ENCODE measurements around the gene CABLES1. TPM values are rescaled to one million over a fixed set of nuclear protein-coding genes. Genes with fewer than 3 reads are reported as not detected.

CABLES1 gene
- total and polyA plus RNA-seq, 2 of the 4 experiments (the other 2 are of a cell fraction), result 4.7 to 5.7 TPM

- POLR2A ChIA-PET (ENCODE audit: unreplicated experiment), result no interaction called here
- CTCF ChIA-PET, result interaction anchor here (1.4 kb wide), 1 partner anchor 143 kb away, joined by 4 read pairs; no protein-coding TSS in a partner anchor
Observed at GRCh38 chr18:23179416-23179815, 44.1 kb downstream of the CABLES1 start.

More at GRCh38 chr18:23179416-23179815, 44.1 kb downstream of the CABLES1 start:
- in situ Hi-C loops (cut with MboI; ENCODE audit: low sequenced_read_pairs) (no loop called here), dilution Hi-C loops (cut with HindIII; ENCODE audit: low sequenced_read_pairs, unreplicated experiment) (no loop called here), intact Hi-C loops (cut with micrococcal nuclease) (no loop called here)
- Histone ChIP-seq H2AK9ac (replicated peaks; ENCODE audit: low read depth, low read length, poor library complexity) (no peak overlapping the region), H2BK20ac (ENCODE audit: low read depth, low read length) (peak overlapping the region; percentile 74), H3K79me1 (ENCODE audit: low read depth in 1 of 2, low read length in 2 of 2) (peaks cover 29 to 87% of the 10 kb centered on the region in 2 experiments), H3K4me2 (ENCODE audit: low read depth, low read length) (no peak overlapping the region), H2AFZ (replicated peaks; ENCODE audit: low read length, poor library complexity) (peak overlapping the region; percentile 55), H3K56ac (ENCODE audit: extremely low read depth, insufficient read depth, low read length) (no peak overlapping the region; the same call in 1 of the 2 replicates), H3K27ac (ENCODE audit: insufficient read depth, low read length) (peak overlapping the region; percentile 76; the same call in 1 of the 2 replicates), H3K14ac (replicated peaks; ENCODE audit: low read depth, low read length) (peak overlapping the region; percentile 94), H3K9me1 (ENCODE audit: insufficient read depth, low read length) (peaks cover 42% of the 10 kb centered on the region), H2BK15ac (ENCODE audit: low read depth, low read length) (peak overlapping the region; percentile 97; the same call in 1 of the 3 replicates), H3K4me1 (ENCODE audit: control insufficient read depth, insufficient read depth, low read length) (peaks cover 19% of the 10 kb centered on the region), H3K36me3 (ENCODE audit: control insufficient read depth, insufficient read depth, low read length) (peaks cover 6% of the 10 kb centered on the region), H3K9me3 (ENCODE audit: control insufficient read depth, insufficient read depth, low read length) (no peaks in the 10 kb centered on the region), H2BK120ac (ENCODE audit: low read depth, low read length) (peak overlapping the region; percentile 51), H4K5ac (ENCODE audit: low read depth, low read length) (peak overlapping the region; percentile 26), H2AK5ac (ENCODE audit: low read depth, low read length) (peak overlapping the region; percentile 88), H3K23ac (ENCODE audit: low read depth, low read length) (peak overlapping the region; percentile 76), H3K9ac (ENCODE audit: low read depth, low read length) (no peak overlapping the region), H3K4me3 (ENCODE audit: insufficient read depth, low read depth, low read length) (no peak overlapping the region), H4K91ac (ENCODE audit: insufficient read depth, low read depth, low read length) (peak overlapping the region; percentile 78), H4K20me1 (ENCODE audit: insufficient read depth, low read length) (peaks cover 50% of the 10 kb centered on the region), H2BK5ac (ENCODE audit: low read depth, low read length, poor library complexity, severe bottlenecking) (peak overlapping the region; percentile 58), H3K27me3 (ENCODE audit: control insufficient read depth, insufficient read depth, low read length) (no peaks in the 10 kb centered on the region), H3K18ac (ENCODE audit: low read depth, low read length) (peak overlapping the region; percentile 83), H4K8ac (ENCODE audit: low read depth in 2 of 2, low read length in 2 of 2) (peak overlapping the region; percentile 60 to 89; a peak in 3 of 4 replicates), H3K4ac (ENCODE audit: low read depth, low read length) (peak overlapping the region; percentile 88)
- no peak for DNase-seq
- no peak for ATAC-seq (ENCODE audit: low read depth)
- TF ChIP-seq SMC3 (IDR thresholded peaks at IDR 0.05; ENCODE audit: low read depth, low read length) (no peak), RCOR1 (IDR thresholded peaks at IDR 0.05; ENCODE audit: insufficient replicate concordance, low read length) (no peak), CTCF (conservative IDR thresholded peaks at IDR 0.05; ENCODE audit: low read depth, low read length) (no peak), BHLHE40 (IDR thresholded peaks at IDR 0.05; ENCODE audit: low read depth, low read length) (no peak), USF2 (IDR thresholded peaks at IDR 0.05; ENCODE audit: low read depth, low read length) (no peak), FOS (IDR thresholded peaks at IDR 0.05; ENCODE audit: low read depth, low read length) (no peak), MAFK (IDR thresholded peaks at IDR 0.05; ENCODE audit: low read depth, low read length) (no peak), POLR2A (IDR thresholded peaks at IDR 0.05; ENCODE audit: low read depth, low read length) (no peak), RAD21 (IDR thresholded peaks at IDR 0.05; ENCODE audit: low read length) (no peak), NFE2L2 (IDR thresholded peaks at IDR 0.05; ENCODE audit: low read depth, low read length) (no peak), CEBPB (IDR thresholded peaks at IDR 0.05; ENCODE audit: low read depth, low read length) (no peak), CHD1 (IDR thresholded peaks at IDR 0.05; ENCODE audit: low read depth, low read length) (no peak), MXI1 (IDR thresholded peaks at IDR 0.05; ENCODE audit: borderline replicate concordance, low read depth, low read length) (no peak), RFX5 (IDR thresholded peaks at IDR 0.05; ENCODE audit: low read depth, low read length) (no peak)
- no TSS peak for BruUV-seq (replicated peaks)
- 83% methylated on average over 3 of the region's 6 CpGs; no CpG with 5 or more reads in 1 of the 2 experiments for WGBS, 2 experiments (ENCODE audit: extremely low coverage in 2 of 2, insufficient read length in 1 of 2)
